ENCODE results near the gene KRT38. TPM values are rescaled to one million over a fixed set of nuclear protein-coding genes. Genes with fewer than 3 reads are reported as not detected.

The KRT38 gene
- total RNA-seq, 1 experiment from 2014 or later: not detected

- no peak overlapping the region for H3K23ac ChIP-seq (ENCODE audit: insufficient read length, low read depth, low read length)
- no peaks in the 10 kb centered on the region for H3K27me3 ChIP-seq (ENCODE audit: insufficient read depth, low read length)
- no peak for DNase-seq
- Mint-ChIP-seq H3K4me3 (no peak overlapping the region), H3K9me3 (no peaks in the 10 kb centered on the region), H3K27ac (no peak overlapping the region), H3K36me3 (ENCODE audit: insufficient read depth in 1 of 3, low read depth in 3 of 3) (no peaks in the 10 kb centered on the region), H3K27me3 (ENCODE audit: low read depth) (no peaks in the 10 kb centered on the region; the same call in 1 of the 2 replicates), H3K4me1 (peaks cover 36 to 38% of the 10 kb centered on the region in 2 experiments)
- H3K18ac ChIP-seq (ENCODE audit: insufficient read length, low read depth, low read length): no peak overlapping the region
- H3K4ac ChIP-seq (ENCODE audit: low read depth, low read length): no peak overlapping the region
- H2BK12ac ChIP-seq (ENCODE audit: insufficient read length, low read depth, low read length): peak overlapping the region; percentile 15
- no peak overlapping the region for H2AFZ ChIP-seq (ENCODE audit: low read length)
- no peak overlapping the region for H2BK20ac ChIP-seq (ENCODE audit: low read depth, low read length, poor library complexity, severe bottlenecking)
- H4K8ac ChIP-seq (replicated peaks; ENCODE audit: insufficient read length, low read depth, low read length): no peak overlapping the region
- no peak for TF ChIP-seq CTCF (conservative IDR thresholded peaks at IDR 0.05)
- peaks cover 4% of the 10 kb centered on the region for H3K4me1 ChIP-seq (ENCODE audit: insufficient read depth, low read length)
- H2AK5ac ChIP-seq (ENCODE audit: insufficient read length, low read length): no peak overlapping the region
- no peak overlapping the region for H3K9ac ChIP-seq (ENCODE audit: extremely low read depth, insufficient read length, low read length)
- no peak overlapping the region for H4K5ac ChIP-seq (ENCODE audit: insufficient read length, low read depth, low read length)
- no peak overlapping the region for H3K27ac ChIP-seq (ENCODE audit: insufficient read length, low read depth, low read length)
- H2BK120ac ChIP-seq (ENCODE audit: low read depth, low read length, poor library complexity, severe bottlenecking): no peak overlapping the region
- no peaks in the 10 kb centered on the region for H3K23me2 ChIP-seq (ENCODE audit: insufficient read length, low read depth, low read length, poor library complexity, severe bottlenecking)
- H4K91ac ChIP-seq (ENCODE audit: insufficient read length, low read depth, low read length): no peak overlapping the region
- WGBS (ENCODE audit: extremely low coverage, insufficient read length, low lambda C conversion rate): no CpG with 5 or more reads among the region's 2 CpGs
- H2BK5ac ChIP-seq (ENCODE audit: insufficient read length, low read length): no peak overlapping the region
- H3K9me3 ChIP-seq (ENCODE audit: control insufficient read depth, low read depth, low read length): no peaks in the 10 kb centered on the region
- no peak overlapping the region for H3K14ac ChIP-seq (ENCODE audit: insufficient read depth, low read length)
- H3T11ph ChIP-seq (ENCODE audit: low read length): no peak overlapping the region
- no peaks in the 10 kb centered on the region for H3K79me1 ChIP-seq (ENCODE audit: insufficient read depth, low read depth, low read length, poor library complexity, severe bottlenecking)
- no peak overlapping the region for H2BK15ac ChIP-seq (ENCODE audit: low read depth, low read length)
- no peak overlapping the region for H3K56ac ChIP-seq (ENCODE audit: insufficient read length, low read depth, low read length)
- H4K20me1 ChIP-seq (ENCODE audit: control insufficient read depth, insufficient read depth, insufficient read length): no peaks in the 10 kb centered on the region
- H3K4me2 ChIP-seq (ENCODE audit: insufficient read depth, insufficient read length, low read length): no peak overlapping the region
- H3K79me2 ChIP-seq (ENCODE audit: insufficient read depth, low read length): no peaks in the 10 kb centered on the region
Measured at GRCh38 chr17:41413982-41414381, 26.8 kb downstream of the KRT38 start.

All from H9 (cell line).